H1 (cell line): ENCODE results near the gene BEX3. TPM values are rescaled to one million over a fixed set of nuclear protein-coding genes. Genes with fewer than 3 reads are reported as not detected.

Experiments
- ASH2L ChIP-seq: fragments of 200-600, 300-600 bp; sonication (generic); IDR thresholded peaks from one replicate; pipeline ENCODE4 v1.7.1; 2017; ENCODE audit warnings: low read length
- ATF2 ChIP-seq: IDR thresholded peaks from 2 replicates; pipeline ENCODE4 v1.6.1; 2012; ENCODE audit warnings: low read length, inconsistent platforms
- CHD1 ChIP-seq: IDR thresholded peaks from 2 replicates; pipeline ENCODE4 v1.6.1; 2012; ENCODE audit warnings: low read depth, low read length, improper control_type of control experiment
- CHD7 ChIP-seq: fragments of 300-600 bp; sonication (generic); IDR thresholded peaks from 2 replicates; pipeline ENCODE4 v1.7.1; 2012; ENCODE audit warnings: low read length, moderate library complexity, mild to moderate bottlenecking, inconsistent platforms; ENCODE audit not compliant: insufficient replicate concordance
- EP300 ChIP-seq, 2 experiments: IDR thresholded peaks; 1 replicate in 1 of 2; 2 replicates in 1 of 2; pipeline ENCODE4 v1.6.1; 2011 to 2012; ENCODE audit warnings: low read depth in 2 of 2, low read length in 2 of 2, mild to moderate bottlenecking in 2 of 2, borderline replicate concordance in 1 of 2, inconsistent platforms in 1 of 2, moderate library complexity in 1 of 2
- FOSL1 ChIP-seq: IDR thresholded peaks from 2 replicates; pipeline ENCODE4 v1.6.1; 2011; ENCODE audit warnings: mild to moderate bottlenecking, low read depth, low read length, moderate library complexity; ENCODE audit not compliant: insufficient read depth
- RAD21 ChIP-seq, 2 experiments: IDR thresholded peaks in 1 of 2; conservative IDR thresholded peaks in 1 of 2; 2 replicates each; pipeline ENCODE4 v1.6.1; 2011; ENCODE audit warnings: low read depth in 2 of 2, low read length in 2 of 2, improper control_type of control experiment in 1 of 2, inconsistent platforms in 1 of 2, mild to moderate bottlenecking in 1 of 2, moderate library complexity in 1 of 2
- TAF7 ChIP-seq: optimal IDR thresholded peaks from 2 replicates; pipeline ENCODE3; 2011; ENCODE audit warnings: low read depth, mild to moderate bottlenecking, inconsistent platforms, low read length, moderate library complexity, borderline replicate concordance
- polyA plus RNA-seq, 7 experiments: library from polyadenylated mRNA; depleted of rRNA in 3 of 7; stranded (reverse) in 5 of 7; unstranded in 2 of 7; fragments of >200 nt in 5 of 7; fragments of 200-250 nt in 2 of 7; gene quantifications; 1 replicate in 5 of 7; 2 replicates in 1 of 7; 4 replicates in 1 of 7; pipeline versions ENCODE4 v1.2.1 to v1.2.3, GENCODE V29; 2011 to 2013; ENCODE audit warnings: missing spikeins in 2 of 7, mixed read lengths in 2 of 7
- total RNA-seq: library from RNA; stranded (reverse); fragmentation: NEBNext Ultra II Directional; extraction: Animal tissue kit (Norgen Biotek cat#: 25700); gene quantifications from 2 replicates; pipeline ENCODE4 v1.2.1, GENCODE V29; 2021

BEX3 gene
- total and polyA plus RNA-seq, 2 of the 8 experiments (the other 6 are each of a cell fraction or from before 2014, with no cell fraction given), result 330 to 366 TPM

GRCh38 chrX:103356130-103356798 lies 20.1 kb upstream of the BEX3 start, which contains the start of gene TCEAL9 (continued):
- TF ChIP-seq CHD7, result no peak
- no peak for TF ChIP-seq CHD1
- TF ChIP-seq ATF2, result no peak
- no peak for TF ChIP-seq FOSL1
- TF ChIP-seq ASH2L, result no peak
- TF ChIP-seq RAD21 (IDR thresholded peaks at IDR 0.05 in 1 of 2, conservative IDR thresholded peaks at IDR 0.05 in 1 of 2; ENCODE audit: low read depth in 2 of 2, low read length in 2 of 2), result no peak
- TF ChIP-seq TAF7, result no peak
- no peak for TF ChIP-seq EP300 (IDR thresholded peaks at IDR 0.05; ENCODE audit: borderline replicate concordance in 1 of 2, low read depth in 2 of 2, low read length in 2 of 2)
